ENCODE measurements around the gene ISLR.

GRCh38 chr15:74141591-74141990, 31.9 kb upstream of the ISLR start:
- no peak for TF ChIP-seq ZBTB33 (IDR thresholded peaks at IDR 0.05)
- no peak for TF ChIP-seq CTCF (IDR thresholded peaks at IDR 0.05; ENCODE audit: low read depth, low read length, missing input control)
- TF ChIP-seq ATF3 (IDR thresholded peaks at IDR 0.05) = no peak
- TF ChIP-seq YY1 (IDR thresholded peaks at IDR 0.05) = no peak
- TF ChIP-seq JUND (IDR thresholded peaks at IDR 0.05) = no peak
- no peak for TF ChIP-seq RAD21 (IDR thresholded peaks at IDR 0.05)
- no peak for TF ChIP-seq NR2F2 (IDR thresholded peaks at IDR 0.05)
- TF ChIP-seq MAX (IDR thresholded peaks at IDR 0.05) = no peak
- TF ChIP-seq HNF4A (conservative IDR thresholded peaks at IDR 0.05) = no peak
- TF ChIP-seq REST (IDR thresholded peaks at IDR 0.05) = no peak
- no peak for TF ChIP-seq SP1 (IDR thresholded peaks at IDR 0.05)
